Daoy (cell line): Measurements from ENCODE around the gene SOX6. TPM values are rescaled to one million over a fixed set of nuclear protein-coding genes. Genes with fewer than 3 reads are reported as not detected.
A peak's percentile ranks its signal among the peaks of the same experiment; 100 is the strongest.
"Not testable (repeated sequence)": the region's sequence is repeated elsewhere in the genome, so short reads cannot be mapped to it uniquely, and the experiment has no call there.

Experiments
- DNase-seq: peaks from one replicate; pipeline ENCODE4 v3.0.0-alpha.2; 2015; ENCODE audit warnings: low read depth
- total RNA-seq: library from RNA; depleted of rRNA; stranded (reverse); fragments of >200 nt; shearing (Covaris generic); gene quantifications from 2 replicates; pipeline ENCODE4 v1.2.3, GENCODE V29; 2014

The SOX6 gene
- total RNA-seq, 1 experiment from 2014 or later, result 3.0 TPM

- DNase-seq, result no peak
These were observed 258.8 kb downstream of the SOX6 start for GRCh38 chr11:16097543-16097942.

DNA sequence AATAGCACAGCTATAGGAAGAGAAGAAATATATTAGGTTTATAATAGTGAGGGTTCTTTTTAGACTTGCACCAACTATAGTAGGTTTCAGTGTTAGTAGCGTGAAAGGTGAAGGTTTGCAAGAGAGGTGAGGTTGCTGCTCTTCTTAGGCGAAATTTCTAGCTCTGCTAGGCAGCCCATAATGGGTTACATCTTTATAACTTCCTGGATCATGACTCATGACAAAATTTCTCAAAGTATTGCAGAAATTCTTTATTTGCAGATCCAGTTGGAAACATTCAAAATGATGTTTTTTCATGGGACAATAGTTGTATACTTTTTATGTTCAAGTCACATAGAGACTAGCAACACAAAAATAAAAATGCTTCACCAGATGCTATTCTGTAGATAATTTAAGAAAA is 260.0 kb downstream of the SOX6 start:
- DNase-seq, result no peak

DNA sequence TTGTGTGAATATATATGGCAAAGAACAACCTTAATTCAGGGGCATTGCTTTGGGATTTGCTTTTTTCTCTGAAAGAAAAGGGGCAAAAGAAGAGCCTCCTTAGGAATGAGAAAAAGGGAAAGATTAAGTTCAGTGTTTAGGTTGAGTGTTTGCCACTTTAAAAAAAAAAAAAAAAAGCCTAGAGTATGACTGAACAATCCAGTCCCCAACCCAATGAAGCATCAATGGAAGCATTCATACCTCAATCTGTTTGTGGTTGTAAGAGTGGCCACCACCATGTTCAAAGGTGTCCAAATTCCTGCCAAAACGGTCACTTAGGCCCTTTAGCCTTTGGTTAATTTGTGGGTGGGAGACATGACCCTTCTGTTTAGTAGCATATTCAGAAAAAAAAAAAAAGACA is 260.6 kb downstream of the SOX6 start:
- DNase-seq, result no peak

DNA sequence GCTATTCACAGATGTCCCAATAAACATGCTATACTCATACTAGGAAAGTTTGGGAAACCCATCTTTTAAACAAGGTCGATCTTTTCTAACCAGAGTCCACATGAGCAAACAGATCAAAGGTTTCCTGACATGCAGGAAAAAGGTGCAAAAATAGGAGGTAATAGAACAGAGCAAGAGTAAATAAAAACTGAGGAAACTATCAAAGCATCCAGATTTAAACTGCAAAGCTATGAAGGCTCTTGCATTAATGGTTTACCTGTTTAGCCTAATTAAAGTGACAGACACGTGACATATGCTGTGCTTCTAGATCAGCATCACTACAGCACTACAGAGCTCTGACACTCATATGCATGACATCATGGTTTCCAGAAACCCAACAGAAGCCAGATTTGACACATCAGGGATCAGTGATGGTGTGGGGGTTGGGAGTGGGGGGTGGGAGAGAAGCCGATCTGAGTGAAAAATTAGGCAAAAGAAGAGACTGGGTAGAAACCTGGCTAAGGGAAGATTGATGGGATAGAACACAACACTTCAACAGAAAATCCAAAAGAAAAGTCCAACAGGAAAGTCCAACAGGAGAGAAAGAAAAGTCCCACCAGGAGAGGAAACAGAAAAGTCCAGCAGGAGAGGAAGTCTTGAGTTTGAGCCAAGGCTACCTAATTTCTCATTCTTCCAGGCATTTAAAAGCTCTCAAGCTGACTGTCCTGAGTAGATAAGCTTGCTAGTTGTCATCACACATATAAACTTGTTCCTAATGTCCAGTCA is 262.3 kb downstream of the SOX6 start:
- no peak for DNase-seq

DNA sequence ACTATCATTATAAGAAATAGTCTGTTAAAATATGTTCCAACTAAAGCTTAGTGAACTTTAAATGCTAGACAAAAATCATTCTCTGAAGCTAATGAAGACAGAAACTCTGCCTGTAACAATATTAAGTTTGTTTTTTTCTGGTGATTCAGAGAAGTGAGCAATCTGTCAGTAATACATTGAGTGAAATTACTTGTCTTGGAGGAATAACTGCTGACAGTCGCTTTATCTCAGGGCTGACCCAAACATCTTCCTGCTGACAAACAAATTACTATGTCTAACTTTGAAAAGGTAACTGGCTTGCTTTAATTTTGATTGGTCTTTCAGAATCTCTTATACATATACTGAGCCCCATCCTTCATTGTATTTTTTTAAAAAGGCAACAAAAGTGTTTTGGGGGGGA is 264.5 kb downstream of the SOX6 start:
- no peak for DNase-seq

- no peak for DNase-seq
These were observed 266.9 kb downstream of the SOX6 start for GRCh38 chr11:16089481-16089880.

- DNase-seq, result no peak
These were observed 267.6 kb downstream of the SOX6 start for GRCh38 chr11:16088774-16089173.

- no peak for DNase-seq
These were observed 268.5 kb downstream of the SOX6 start for GRCh38 chr11:16087886-16088285.

DNA sequence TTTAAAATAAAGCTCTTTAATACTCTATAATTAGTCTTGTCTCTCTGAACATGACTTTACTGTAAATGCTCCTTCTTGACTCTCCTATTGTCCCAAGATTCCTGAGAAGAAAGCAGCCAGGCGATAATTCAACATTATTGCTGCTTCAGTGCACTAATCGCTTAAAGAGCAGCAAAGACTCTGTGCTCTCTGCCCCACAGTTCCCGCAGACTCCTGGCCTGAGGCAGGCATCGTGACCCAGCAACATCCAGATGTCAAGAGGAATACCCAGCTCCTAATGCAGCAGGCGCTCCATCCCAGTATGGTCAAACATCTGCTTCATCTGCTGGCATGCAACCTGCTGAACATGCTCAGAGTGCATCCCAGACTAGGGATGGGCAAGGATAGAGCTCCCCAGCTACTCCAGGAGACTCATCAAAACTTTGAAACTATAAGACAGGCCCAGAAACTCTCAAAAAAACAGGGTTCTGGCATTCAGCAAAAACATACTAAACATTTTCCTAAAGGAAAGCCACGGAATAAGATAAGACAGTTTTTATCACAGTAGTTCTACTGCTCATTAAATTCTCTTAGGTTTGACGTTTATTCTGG is 270.0 kb downstream of the SOX6 start:
- no peak for DNase-seq

DNA sequence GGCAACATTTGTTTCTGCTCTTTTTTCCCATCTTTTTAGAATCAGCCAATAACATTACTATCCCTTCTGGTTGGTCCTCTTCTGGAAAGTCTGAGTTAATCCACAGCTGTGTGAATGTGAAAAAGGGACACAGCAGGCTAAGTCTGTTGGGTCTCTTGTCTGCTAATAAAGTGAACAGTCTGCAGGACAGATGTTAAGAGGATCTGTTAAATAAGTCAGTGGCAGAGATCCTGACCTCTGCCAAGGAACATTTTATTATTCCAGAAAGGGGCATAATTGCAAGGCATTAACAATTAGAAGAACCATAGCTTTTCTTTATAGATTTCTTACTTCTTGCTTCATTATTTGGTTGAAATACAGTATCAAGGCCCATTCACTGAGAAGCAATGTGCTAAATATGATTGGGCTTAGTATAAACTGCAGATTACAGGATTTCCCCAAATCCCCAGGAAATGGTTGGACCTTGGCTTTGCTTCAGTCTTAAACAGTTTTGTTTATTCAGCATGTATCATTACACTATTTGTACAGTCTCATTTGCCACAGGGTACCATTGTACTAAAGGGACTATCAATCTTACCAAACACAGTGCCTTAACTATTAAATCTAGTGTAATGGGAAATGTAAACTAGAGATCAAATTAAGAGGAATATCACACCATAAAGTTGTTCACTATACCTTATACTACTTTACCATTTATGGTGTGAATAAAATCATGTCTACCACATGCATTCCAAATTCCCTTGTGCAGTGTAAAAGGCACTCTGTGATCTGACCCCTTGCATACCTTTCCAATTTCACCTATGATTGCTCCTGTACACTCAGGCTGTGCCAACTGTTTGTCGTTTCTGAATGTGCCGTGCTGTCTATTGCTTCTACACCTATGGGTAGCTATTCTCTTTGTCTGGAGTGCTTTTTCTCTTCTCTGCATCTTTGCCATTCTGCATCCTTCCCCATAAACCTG is 274.0 kb downstream of the SOX6 start:
- DNase-seq, result no peak

GRCh38 chr11:16081382-16082094 is 274.8 kb downstream of the SOX6 start:
- no peak for DNase-seq

DNA sequence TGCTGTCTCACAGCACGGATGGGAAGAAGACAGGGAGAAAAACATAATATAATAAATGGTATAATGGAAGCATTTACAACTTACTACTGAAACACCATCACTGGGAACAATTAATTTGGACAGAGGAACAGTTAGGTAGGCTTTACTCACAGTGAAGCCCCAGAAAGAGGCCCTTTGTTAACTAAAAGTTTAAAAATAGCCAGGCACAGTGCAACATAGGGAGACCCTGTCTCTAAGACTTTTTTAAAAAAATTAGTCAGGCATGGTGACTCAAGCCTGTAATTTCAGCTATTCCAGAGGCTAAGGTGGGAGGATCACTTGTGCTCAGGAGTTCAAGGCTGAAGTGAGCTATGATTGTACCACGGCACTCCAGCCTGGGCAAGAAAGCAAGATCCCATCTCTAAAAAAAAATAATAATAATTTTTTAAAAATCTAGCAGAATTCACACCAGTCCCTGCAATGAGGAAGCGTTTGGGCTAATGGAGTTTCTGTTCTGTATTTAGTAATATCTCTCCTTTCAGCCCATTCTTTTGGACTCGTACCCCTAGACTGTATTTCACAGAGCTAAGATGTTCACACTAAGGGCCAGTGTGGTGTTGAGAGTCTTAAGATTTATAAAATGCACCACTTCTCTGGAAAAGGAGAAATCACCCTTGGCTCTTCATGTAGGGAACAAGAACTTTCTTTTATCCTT is 275.5 kb downstream of the SOX6 start:
- DNase-seq, result peak; percentile 4

- no peak for DNase-seq
These were observed 277.4 kb downstream of the SOX6 start for GRCh38 chr11:16078936-16079335.

DNA sequence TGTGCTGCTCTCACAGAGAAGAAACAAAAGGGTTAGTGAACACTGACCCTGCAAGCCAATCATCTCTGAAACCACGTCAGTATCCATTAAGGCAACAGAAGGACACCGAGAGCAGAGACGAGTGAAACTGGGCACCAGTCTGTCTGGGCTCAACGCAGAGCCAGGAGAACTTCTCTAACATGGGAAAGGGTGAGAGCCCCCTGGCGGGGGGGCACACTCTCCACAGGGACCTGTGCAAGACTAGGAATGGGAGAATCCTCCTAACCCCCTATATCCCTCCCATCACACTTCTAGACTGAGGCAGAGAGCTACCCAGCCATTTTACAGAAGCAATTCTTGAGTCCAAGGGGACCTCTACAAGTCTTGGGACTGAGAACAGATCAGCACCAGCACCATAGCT is 285.8 kb downstream of the SOX6 start:
- no peak for DNase-seq

DNA sequence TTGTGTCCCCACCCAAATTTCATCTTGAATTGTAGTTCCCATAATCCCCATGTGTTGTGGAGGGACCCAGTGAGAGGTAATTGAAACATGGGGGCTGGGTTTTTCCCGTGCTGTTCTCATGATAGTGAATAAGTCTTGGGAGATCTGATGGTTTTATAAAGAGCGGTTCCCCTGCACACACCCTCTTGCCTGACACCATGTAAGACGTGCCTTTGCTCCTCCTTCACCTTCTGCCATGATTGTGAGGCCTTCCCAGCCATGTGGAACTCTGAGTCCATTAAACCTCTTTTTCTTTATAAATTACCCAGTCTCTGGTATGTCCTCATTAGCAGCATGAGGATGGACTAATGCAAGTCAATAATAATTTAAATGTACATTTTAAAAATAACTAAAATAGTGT is 289.1 kb downstream of the SOX6 start:
- not testable (repeated sequence) for DNase-seq

GRCh38 chr11:16059332-16059731 is 297.0 kb downstream of the SOX6 start:
- DNase-seq, result no peak

DNA sequence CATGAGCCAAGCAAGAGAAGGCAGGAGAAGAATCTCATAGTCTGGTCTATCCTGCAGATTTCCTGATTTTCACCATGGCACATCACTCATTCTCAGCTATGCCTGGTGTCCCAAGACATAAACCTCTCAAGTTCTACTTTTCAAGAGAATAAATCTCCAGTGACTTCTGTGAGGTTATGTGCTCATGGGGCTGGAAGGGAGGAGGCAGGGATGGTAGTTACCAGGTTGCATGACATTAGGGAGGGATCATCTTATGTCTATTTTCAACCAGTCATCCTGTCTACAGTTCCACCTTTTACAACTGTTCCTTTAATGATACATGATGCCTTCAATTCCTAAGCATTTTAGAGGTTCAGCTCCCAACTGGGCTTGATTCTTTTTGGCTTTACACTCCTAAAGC is 297.7 kb downstream of the SOX6 start:
- no peak for DNase-seq

- no peak for DNase-seq
These were observed 303.6 kb downstream of the SOX6 start for GRCh38 chr11:16052750-16053149.

- DNase-seq, result no peak
These were observed 306.7 kb downstream of the SOX6 start for GRCh38 chr11:16049611-16050010.

- DNase-seq, result no peak
These were observed 309.3 kb downstream of the SOX6 start for GRCh38 chr11:16047073-16047472.

DNA sequence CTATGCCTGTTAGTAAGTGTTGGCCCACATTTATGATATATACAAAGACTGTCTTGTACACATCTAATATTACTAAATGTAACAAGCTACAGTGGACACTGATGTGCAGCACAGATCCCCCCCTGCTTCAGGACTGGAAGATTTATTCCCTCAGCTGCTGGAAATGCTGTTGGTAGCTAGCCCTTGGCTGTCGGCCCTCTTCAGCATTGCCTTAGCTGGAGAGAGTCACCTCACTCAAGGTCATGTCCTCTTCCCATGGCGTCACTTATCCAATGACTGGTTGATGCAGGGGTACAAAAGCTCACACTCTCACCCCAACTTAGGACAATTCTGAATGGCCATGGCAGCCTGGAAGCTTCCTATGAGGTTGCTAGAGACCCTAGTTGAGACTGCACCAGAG is 312.7 kb downstream of the SOX6 start:
- DNase-seq, result no peak
